Measurements from ENCODE around the gene PPM1N. TPM values are rescaled to one million over a fixed set of nuclear protein-coding genes. Genes with fewer than 3 reads are reported as not detected.

Gene PPM1N
- total RNA-seq, 4 donors from 2014 or later = 1.6 to 3.8 (median 3.0) TPM

DNA sequence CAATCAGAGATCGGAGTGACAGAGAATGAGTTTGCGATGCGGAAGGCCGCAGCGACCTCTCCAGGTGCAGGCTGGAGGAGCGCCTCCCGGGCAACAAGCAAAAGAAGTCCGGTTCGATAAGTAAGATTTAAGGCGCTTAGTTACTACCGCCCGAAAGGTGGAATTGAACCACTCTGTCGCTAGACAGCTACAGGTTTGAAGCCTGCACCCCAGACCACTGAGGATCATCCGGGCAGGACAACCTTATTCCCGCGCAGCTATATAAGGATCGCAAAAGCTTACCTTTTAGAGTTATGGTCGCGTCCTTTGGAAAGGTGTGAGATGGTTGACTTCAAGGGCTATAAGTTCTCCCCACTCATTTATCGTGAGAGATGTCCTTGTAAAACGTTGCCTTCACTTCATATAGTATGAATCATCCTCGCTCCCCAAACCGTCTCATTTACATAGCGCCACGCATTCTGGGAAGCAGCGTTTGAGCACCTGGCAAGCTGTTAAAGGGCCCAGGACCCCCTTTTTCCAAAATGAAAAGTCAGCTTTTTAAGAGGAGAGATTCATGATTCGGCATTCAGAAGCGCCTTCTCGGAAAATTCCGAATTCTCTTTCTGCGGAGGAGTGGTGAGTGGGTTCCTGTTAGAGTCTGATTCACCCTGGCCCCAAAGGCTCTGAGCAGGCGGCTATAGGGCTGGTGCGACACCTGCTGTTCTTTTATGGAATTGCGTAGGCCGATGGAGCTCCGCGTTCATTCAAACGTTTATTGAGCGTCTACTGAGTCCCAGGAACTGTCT, 19.6 kb upstream of the PPM1N start:
- TF ChIP-seq, protein P1, sequence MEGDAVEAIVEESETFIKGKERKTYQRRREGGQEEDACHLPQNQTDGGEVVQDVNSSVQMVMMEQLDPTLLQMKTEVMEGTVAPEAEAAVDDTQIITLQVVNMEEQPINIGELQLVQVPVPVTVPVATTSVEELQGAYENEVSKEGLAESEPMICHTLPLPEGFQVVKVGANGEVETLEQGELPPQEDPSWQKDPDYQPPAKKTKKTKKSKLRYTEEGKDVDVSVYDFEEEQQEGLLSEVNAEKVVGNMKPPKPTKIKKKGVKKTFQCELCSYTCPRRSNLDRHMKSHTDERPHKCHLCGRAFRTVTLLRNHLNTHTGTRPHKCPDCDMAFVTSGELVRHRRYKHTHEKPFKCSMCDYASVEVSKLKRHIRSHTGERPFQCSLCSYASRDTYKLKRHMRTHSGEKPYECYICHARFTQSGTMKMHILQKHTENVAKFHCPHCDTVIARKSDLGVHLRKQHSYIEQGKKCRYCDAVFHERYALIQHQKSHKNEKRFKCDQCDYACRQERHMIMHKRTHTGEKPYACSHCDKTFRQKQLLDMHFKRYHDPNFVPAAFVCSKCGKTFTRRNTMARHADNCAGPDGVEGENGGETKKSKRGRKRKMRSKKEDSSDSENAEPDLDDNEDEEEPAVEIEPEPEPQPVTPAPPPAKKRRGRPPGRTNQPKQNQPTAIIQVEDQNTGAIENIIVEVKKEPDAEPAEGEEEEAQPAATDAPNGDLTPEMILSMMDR (IDR thresholded peaks at IDR 0.05) = peak; percentile 97 to 100 (median 97)
- peak; percentile 62 to 77 for TF ChIP-seq POLR2AphosphoS5 (IDR thresholded peaks at IDR 0.05)
- TF ChIP-seq EP300 (IDR thresholded peaks at IDR 0.05) = no peak
- 2% methylated on average over 30 of the region's 39 CpGs for WGBS
- no peaks in the 10 kb centered on the region for H3K9me3 ChIP-seq
- H3K27me3 ChIP-seq = no peaks in the 10 kb centered on the region
- no peaks in the 10 kb centered on the region for H3K36me3 ChIP-seq
- H3K4me3 ChIP-seq = peak overlapping the region; percentile 51 to 67 (median 52)
- DNase-seq (ENCODE audit: extremely low spot score) = peak; percentile 96
- peak overlapping the region; percentile 91 to 92 (median 92) for H3K27ac ChIP-seq (replicated peaks in 1 of 4)
- peaks cover 10 to 16% (median 14%) of the 10 kb centered on the region in 4 donors for H3K4me1 ChIP-seq
- intact Hi-C loops (cut with DNase I) = loop anchor here (2.0 kb wide), 2 partner anchors 40 to 50 kb away; no protein-coding TSS in a partner anchor

DNA sequence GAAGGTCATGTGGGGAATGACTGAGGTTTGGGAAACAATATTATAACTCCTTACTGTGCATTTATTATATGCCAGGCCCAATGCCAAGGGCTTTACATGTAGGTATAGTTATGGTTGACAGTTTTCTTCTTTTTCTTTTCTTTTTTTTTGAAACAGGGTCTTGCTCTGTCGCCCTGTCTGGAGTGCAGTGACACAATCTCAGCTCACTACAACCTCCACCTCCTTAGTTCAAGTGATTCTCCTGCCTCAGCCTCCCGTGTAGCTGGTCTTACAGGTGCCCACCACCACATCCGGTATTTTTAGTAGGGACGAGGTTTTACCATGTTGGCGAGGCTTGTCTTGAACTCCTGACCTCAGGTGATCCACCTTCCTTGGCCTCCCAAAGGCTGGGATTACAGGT, 15.2 kb upstream of the PPM1N start:
- no peaks in the 10 kb centered on the region for H3K36me3 ChIP-seq
- no peak for DNase-seq (ENCODE audit: extremely low spot score)
- intact Hi-C loops (cut with DNase I) = no loop called here
- no peak overlapping the region for H3K27ac ChIP-seq (replicated peaks in 1 of 4)
- no peaks in the 10 kb centered on the region for H3K9me3 ChIP-seq
- 92% methylated on average over 5 of the region's 5 CpGs for WGBS
- TF ChIP-seq, protein P1 (IDR thresholded peaks at IDR 0.05) = no peak
- TF ChIP-seq EP300 (IDR thresholded peaks at IDR 0.05) (no peak), POLR2AphosphoS5 (IDR thresholded peaks at IDR 0.05) (no peak), POLR2A (IDR thresholded peaks at IDR 0.05; ENCODE audit: low read depth) (no peak)
- no peaks in the 10 kb centered on the region for H3K27me3 ChIP-seq
- no peak overlapping the region for H3K4me3 ChIP-seq
- peaks cover 8 to 18% (median 12%) of the 10 kb centered on the region in 4 donors for H3K4me1 ChIP-seq

DNA sequence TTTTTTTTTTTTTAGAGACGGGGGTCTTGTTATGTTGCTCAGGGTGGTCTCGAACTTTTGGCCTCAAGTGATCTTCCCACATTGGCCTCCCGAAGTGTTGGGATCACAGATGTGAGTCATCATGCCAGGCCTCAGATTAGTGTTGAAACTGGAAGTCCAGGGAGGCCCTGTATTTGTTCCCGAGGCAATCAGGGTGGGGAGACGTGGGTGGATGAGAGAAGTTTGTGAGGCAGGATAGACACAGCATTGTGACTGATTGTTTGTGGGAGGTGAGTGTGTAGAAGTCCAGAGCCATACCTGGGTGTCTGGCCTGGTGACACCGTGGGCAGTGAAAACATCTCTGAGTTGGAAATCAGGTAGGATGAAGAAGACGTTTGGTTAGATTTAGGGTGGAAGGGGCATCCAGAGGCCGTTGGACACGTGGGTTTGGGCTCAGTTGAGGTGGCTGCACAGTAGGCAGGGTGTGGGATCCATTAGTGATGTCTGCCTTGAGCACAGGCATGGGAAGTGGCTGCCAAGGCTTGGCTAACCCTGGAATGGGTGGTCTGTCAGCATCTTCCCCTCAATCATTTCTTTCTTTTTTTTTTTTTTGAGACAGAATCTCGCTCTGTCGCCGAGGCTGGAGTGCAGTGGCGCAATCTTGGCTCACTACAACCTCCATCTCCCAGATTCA, 13.8 kb upstream of the PPM1N start:
- WGBS = 79% methylated on average over 13 of the region's 13 CpGs
- peaks cover 5 to 13% (median 8%) of the 10 kb centered on the region in 4 donors for H3K4me1 ChIP-seq
- no peaks in the 10 kb centered on the region for H3K27me3 ChIP-seq
- no peak overlapping the region for H3K4me3 ChIP-seq
- TF ChIP-seq, protein P1 (IDR thresholded peaks at IDR 0.05) = no peak
- TF ChIP-seq POLR2A (IDR thresholded peaks at IDR 0.05; ENCODE audit: low read depth) (no peak), POLR2AphosphoS5 (IDR thresholded peaks at IDR 0.05) (no peak), EP300 (IDR thresholded peaks at IDR 0.05) (no peak)
- H3K27ac ChIP-seq (replicated peaks in 1 of 4) = peak overlapping the region in 2 of 4 donors; percentile 87 to 94
- H3K36me3 ChIP-seq = peaks cover 0 to 10% (median 4%) of the 10 kb centered on the region in 4 donors
- no peaks in the 10 kb centered on the region for H3K9me3 ChIP-seq
- intact Hi-C loops (cut with DNase I) = no loop called here
- DNase-seq (ENCODE audit: extremely low spot score) = no peak

DNA sequence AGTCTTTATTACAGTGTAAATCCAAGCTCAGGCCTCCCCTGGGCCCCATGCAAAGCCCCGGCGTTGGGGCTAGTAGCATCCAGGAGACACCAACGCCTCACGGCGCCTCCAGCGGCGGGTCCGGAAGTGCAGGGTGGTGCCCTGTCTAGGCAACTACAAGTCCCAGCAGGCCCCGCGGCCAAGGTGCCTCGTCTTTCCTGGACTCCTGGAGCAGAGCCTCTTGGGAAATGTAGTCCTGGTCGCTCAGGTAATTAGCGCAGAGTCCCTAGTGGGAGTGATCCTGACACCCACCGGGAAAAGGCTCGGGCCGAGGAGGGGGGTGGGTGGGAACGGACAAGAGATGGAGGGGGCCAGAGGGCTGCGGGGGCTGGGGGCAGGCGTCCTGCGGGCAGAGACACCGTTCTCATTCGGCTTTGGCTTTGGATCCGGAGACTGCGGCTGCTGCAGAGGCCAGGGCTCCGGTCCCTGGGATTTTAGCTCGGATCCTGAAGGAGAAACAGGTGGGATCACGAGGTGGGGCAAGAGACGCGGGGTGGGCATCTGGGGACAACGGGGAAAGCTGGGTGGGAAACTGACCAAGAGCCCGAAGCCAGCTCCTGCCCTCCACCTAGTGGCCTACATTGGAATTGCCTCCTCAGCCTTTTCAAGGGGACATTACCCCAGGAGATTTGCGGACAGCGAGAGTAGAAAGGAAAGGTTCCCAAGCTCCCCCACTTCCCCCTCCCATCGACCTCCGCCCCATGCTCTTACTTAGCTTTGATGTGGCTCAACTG, 12.8 kb upstream of the PPM1N start:
- H3K27me3 ChIP-seq = no peaks in the 10 kb centered on the region
- TF ChIP-seq, protein P1 (IDR thresholded peaks at IDR 0.05) = peak; percentile 67 to 92 (median 72)
- TF ChIP-seq POLR2AphosphoS5 (IDR thresholded peaks at IDR 0.05) (peak in 1 of 2 donors; percentile 79), POLR2A (IDR thresholded peaks at IDR 0.05; ENCODE audit: low read depth) (no peak), EP300 (IDR thresholded peaks at IDR 0.05) (no peak)
- no peaks in the 10 kb centered on the region for H3K9me3 ChIP-seq
- peak; percentile 99 for DNase-seq (ENCODE audit: extremely low spot score)
- intact Hi-C loops (cut with DNase I) = no loop called here
- under 1% methylated on average over 31 of the region's 35 CpGs for WGBS
- H3K36me3 ChIP-seq = peaks cover 0 to 10% (median 4%) of the 10 kb centered on the region in 4 donors
- H3K4me1 ChIP-seq = peaks cover 5 to 13% (median 8%) of the 10 kb centered on the region in 4 donors
- peak overlapping the region; percentile 82 to 94 (median 86) for H3K27ac ChIP-seq (replicated peaks in 1 of 4)
- peak overlapping the region; percentile 62 to 91 (median 72) for H3K4me3 ChIP-seq

Measured in esophagus muscularis mucosa (tissue), 4 donors.